Ascending aorta (tissue), 2 donors: ENCODE data around the gene C9orf152. TPM values are rescaled to one million over a fixed set of nuclear protein-coding genes. Genes with fewer than 3 reads are reported as not detected.

Experiments used
- DNase-seq, 2 donors: peaks; one replicate each; pipeline ENCODE4 v3.0.0-alpha.2; 2019; ENCODE audit warnings: low spot score in 2 of 2
- H3K27ac ChIP-seq, 2 donors: fragments of 200-600 bp; sonication (generic); one replicate each; pipeline ENCODE4 v1.5.1; 2016 to 2017; ENCODE audit warnings: mild to moderate bottlenecking in 1 of 2
- H3K27me3 ChIP-seq: fragments of 200-600 bp; sonication (generic); one replicate; pipeline ENCODE4 v1.5.1; 2017
- H3K36me3 ChIP-seq, 2 donors: fragments of 200-600 bp; sonication (generic); one replicate each; pipeline ENCODE4 v1.5.1; 2016
- H3K4me1 ChIP-seq, 2 donors: fragments of 200-600 bp; sonication (generic); one replicate each; pipeline ENCODE4 v1.5.1; 2016 to 2017; ENCODE audit warnings: mild to moderate bottlenecking in 1 of 2
- H3K4me3 ChIP-seq, 2 donors: fragments of 200-600 bp; sonication (generic); one replicate each; pipeline ENCODE4 v1.5.1; 2016 to 2017; ENCODE audit warnings: mild to moderate bottlenecking in 1 of 2
- H3K9me3 ChIP-seq, 2 donors: fragments of 200-600 bp; sonication (generic); one replicate each; pipeline ENCODE4 v1.5.1; 2016
- CTCF ChIP-seq, 3 experiments: fragments of 200-600 bp in 2 of 3; fragments of 450-650 bp in 1 of 3; sonication (generic) in 2 of 3; IDR thresholded peaks; one replicate each; pipeline ENCODE4 v1.5.1; 2016 to 2019; ENCODE audit warnings: antibody characterized with exemption in 3 of 3, mild to moderate bottlenecking in 1 of 3, moderate library complexity in 1 of 3
- intact Hi-C: fragments of 100-400 bp; cut with DNase I; formaldehyde crosslinking; loops from one replicate; pipeline ENCODE4 v1.15.1; 2023
- total RNA-seq: library from RNA; depleted of rRNA; stranded (reverse); fragments of >200 nt; gene quantifications from one replicate; pipeline ENCODE4 v1.1.0, GENCODE V29; 2016

C9orf152 gene
- total RNA-seq, 1 donor from 2014 or later, result not detected

- peaks cover 0 to 5% of the 10 kb centered on the region in 2 donors for H3K36me3 ChIP-seq
- H3K4me3 ChIP-seq, result no peak overlapping the region
- no peak overlapping the region for H3K27ac ChIP-seq
- intact Hi-C loops, result no loop called here
- no peaks in the 10 kb centered on the region for H3K9me3 ChIP-seq
- no peak for TF ChIP-seq CTCF (IDR thresholded peaks at IDR 0.05)
- no peak for DNase-seq
- no peaks in the 10 kb centered on the region for H3K27me3 ChIP-seq
- H3K4me1 ChIP-seq, result peaks cover 13 to 22% of the 10 kb centered on the region in 2 donors
Measured at GRCh38 chr9:110160685-110161084, 47.3 kb downstream of the C9orf152 start.

GRCh38 chr9:110160123-110160522 lies 47.8 kb downstream of the C9orf152 start:
- Histone ChIP-seq H3K9me3 (no peaks in the 10 kb centered on the region), H3K36me3 (peaks cover 0 to 5% of the 10 kb centered on the region in 2 donors), H3K4me3 (no peak overlapping the region), H3K27me3 (no peaks in the 10 kb centered on the region), H3K4me1 (peaks cover 13 to 24% of the 10 kb centered on the region in 2 donors), H3K27ac (no peak overlapping the region)
- no peak for DNase-seq
- intact Hi-C loops, result no loop called here
- TF ChIP-seq CTCF (IDR thresholded peaks at IDR 0.05), result no peak

- no peak for DNase-seq
- Histone ChIP-seq H3K27me3 (no peaks in the 10 kb centered on the region), H3K36me3 (peaks cover 0 to 5% of the 10 kb centered on the region in 2 donors), H3K4me1 (peaks cover 13 to 27% of the 10 kb centered on the region in 2 donors), H3K27ac (no peak overlapping the region), H3K4me3 (no peak overlapping the region), H3K9me3 (no peaks in the 10 kb centered on the region)
- no peak for TF ChIP-seq CTCF (IDR thresholded peaks at IDR 0.05)
- intact Hi-C loops, result no loop called here
Measured at GRCh38 chr9:110157823-110158664, 49.9 kb downstream of the C9orf152 start.

- no peak for TF ChIP-seq CTCF (IDR thresholded peaks at IDR 0.05)
- no peak overlapping the region for H3K4me3 ChIP-seq
- intact Hi-C loops, result no loop called here
- H3K9me3 ChIP-seq, result no peaks in the 10 kb centered on the region
- no peak for DNase-seq
- H3K36me3 ChIP-seq, result peaks cover 0 to 5% of the 10 kb centered on the region in 2 donors
- no peak overlapping the region for H3K27ac ChIP-seq
- H3K27me3 ChIP-seq, result no peaks in the 10 kb centered on the region
- H3K4me1 ChIP-seq, result peaks cover 13 to 37% of the 10 kb centered on the region in 2 donors
Measured at GRCh38 chr9:110156902-110157301, 51.1 kb downstream of the C9orf152 start.

GRCh38 chr9:110156416-110156815 lies 51.5 kb downstream of the C9orf152 start:
- Histone ChIP-seq H3K4me1 (peaks cover 13 to 38% of the 10 kb centered on the region in 2 donors), H3K27ac (no peak overlapping the region), H3K4me3 (no peak overlapping the region), H3K36me3 (peaks cover 0 to 5% of the 10 kb centered on the region in 2 donors), H3K27me3 (no peaks in the 10 kb centered on the region), H3K9me3 (no peaks in the 10 kb centered on the region)
- TF ChIP-seq CTCF (IDR thresholded peaks at IDR 0.05), result no peak
- no peak for DNase-seq
- intact Hi-C loops, result no loop called here
